K562 (cell line): ENCODE measurements around the gene DEDD2. TPM values are rescaled to one million over a fixed set of nuclear protein-coding genes. Genes with fewer than 3 reads are reported as not detected.
A peak's percentile ranks its signal among the peaks of the same experiment; 100 is the strongest.

Experiments
- CBFB ChIP-seq: sonication (generic); formaldehyde crosslinking; IDR thresholded peaks from 2 replicates; pipeline ENCODE4 v1.4.0; 2020; ENCODE audit warnings: mild to moderate bottlenecking, missing genetic modification reagents
- DPF2 ChIP-seq: fragments of 450-650 bp; IDR thresholded peaks from 2 replicates; pipeline ENCODE4 v1.6.1; 2016
- EP400 ChIP-seq: fragments of 450-650 bp; IDR thresholded peaks from 2 replicates; pipeline ENCODE4 v1.6.1; 2017; ENCODE audit warnings: antibody characterized with exemption, mild to moderate bottlenecking, moderate library complexity
- ETV5 ChIP-seq: sonication (generic); formaldehyde crosslinking; IDR thresholded peaks from 2 replicates; pipeline ENCODE4 v1.4.0; 2020; ENCODE audit warnings: low read depth, mild to moderate bottlenecking, missing genetic modification reagents
- HDAC3 ChIP-seq: fragments of 450-650 bp; IDR thresholded peaks from 2 replicates; pipeline ENCODE4 v1.6.1; 2018; ENCODE audit warnings: borderline replicate concordance, mild to moderate bottlenecking, moderate library complexity; ENCODE audit not compliant: partially characterized antibody
- LEF1 ChIP-seq: fragments of 450-650 bp; IDR thresholded peaks from 2 replicates; pipeline ENCODE4 v1.6.1; 2016; ENCODE audit warnings: mild to moderate bottlenecking
- PCBP2 ChIP-seq: fragments of 200-400 bp; formaldehyde crosslinking; IDR thresholded peaks from 2 replicates; pipeline ENCODE4 v1.6.1; 2018; ENCODE audit warnings: low read length, low read depth, mild to moderate bottlenecking, moderate library complexity; ENCODE audit not compliant: poor library complexity, severe bottlenecking
- PHB ChIP-seq: fragments of 250-450 bp; sonication (Bioruptor Pico); IDR thresholded peaks from 2 replicates; pipeline ENCODE4 v1.5.0; 2021
- POLR2H ChIP-seq: IDR thresholded peaks from 2 replicates; pipeline ENCODE4 v1.6.1; 2016; ENCODE audit warnings: missing genetic modification characterization, low read depth, mild to moderate bottlenecking, control low read depth, missing compliant biosample characterization, moderate library complexity
- PTTG1 ChIP-seq: fragments of 450-650 bp; IDR thresholded peaks from 2 replicates; pipeline ENCODE4 v1.6.1; 2016; ENCODE audit warnings: low read depth, mild to moderate bottlenecking, missing genetic modification characterization, missing compliant biosample characterization
- SAFB2 ChIP-seq: fragments of 200-400 bp; formaldehyde crosslinking; IDR thresholded peaks from 2 replicates; pipeline ENCODE4 v1.6.1; 2018; ENCODE audit warnings: borderline replicate concordance, low read length, low read depth, moderate library complexity; ENCODE audit not compliant: severe bottlenecking
- SMARCA4 ChIP-seq: fragments of 450-650 bp; IDR thresholded peaks from 2 replicates; pipeline ENCODE4 v1.6.1; 2016
- SP2 ChIP-seq: IDR thresholded peaks from 2 replicates; pipeline ENCODE4 v1.6.1; 2011; ENCODE audit warnings: mild to moderate bottlenecking, low read depth, low read length, moderate library complexity; ENCODE audit not compliant: poor library complexity, severe bottlenecking; ENCODE audit errors: extremely low read depth
- ZEB2 ChIP-seq: fragments of 450-650 bp; IDR thresholded peaks from 2 replicates; pipeline ENCODE4 v1.6.1; 2016
- ZNF584 ChIP-seq: fragments of 200-800 bp; sonication (Bioruptor generic); IDR thresholded peaks from 2 replicates; pipeline ENCODE4 v1.6.1; 2016; ENCODE audit warnings: low read depth, mild to moderate bottlenecking, missing genetic modification characterization, missing compliant biosample characterization
- polyA plus RNA-seq, 8 experiments: library from polyadenylated mRNA; depleted of rRNA in 4 of 8; stranded (reverse) in 5 of 8; unstranded in 3 of 8; fragments of >200 nt; fragmentation: Nextera tagmentation in 2 of 8; fragmentation: Illumina TruSeq in 1 of 8; extraction: Ambion mirVana in 2 of 8; extraction: Trizol in 1 of 8; gene quantifications; 2 replicates each; pipeline versions ENCODE4 v1.2.1 to v1.2.3, GENCODE V29; 2011 to 2014; ENCODE audit warnings: inconsistent platforms in 1 of 8, missing spikeins in 1 of 8
- total RNA-seq, 7 experiments: library from RNA; depleted of rRNA in 6 of 7; stranded (reverse); fragments of >200 nt in 6 of 7; fragmentation: Illumina TruSeq in 2 of 7; extraction: Trizol in 2 of 7; gene quantifications; 2 replicates each; pipeline versions ENCODE4 v1.2.1 to v1.2.3, GENCODE V29; 2011 to 2021; ENCODE audit warnings: low replicate concordance in 1 of 7
- TF ChIP-seq, protein P1 (sequence below): sonication (generic); IDR thresholded peaks from 2 replicates; pipeline ENCODE4 v1.6.1; 2016
- TF ChIP-seq, protein P2 (sequence below): fragments of 450-650 bp; IDR thresholded peaks from 2 replicates; pipeline ENCODE4 v1.6.1; 2016; ENCODE audit warnings: missing biosample characterization, missing genetic modification characterization
- TF ChIP-seq, protein P3 (sequence below): sonication (generic); formaldehyde crosslinking; IDR thresholded peaks from 2 replicates; pipeline ENCODE4 v1.4.0; 2020; ENCODE audit warnings: mild to moderate bottlenecking, missing genetic modification reagents
- TF ChIP-seq, protein P4 (sequence below), 2 experiments: fragments of 450-650 bp; IDR thresholded peaks; 2 replicates each; pipeline ENCODE4 v1.6.1; 2016
- TF ChIP-seq, protein P5 (sequence below): sonication (generic); formaldehyde crosslinking; IDR thresholded peaks from 2 replicates; pipeline ENCODE4 v1.8.0; 2022; ENCODE audit warnings: mild to moderate bottlenecking, missing genetic modification reagents, borderline replicate concordance

The DEDD2 gene
- total and polyA plus RNA-seq, 9 of the 15 experiments (the other 6 are each of a cell fraction or from before 2014, with no cell fraction given) = 4.3 to 43.0 (median 29.2) TPM

DNA sequence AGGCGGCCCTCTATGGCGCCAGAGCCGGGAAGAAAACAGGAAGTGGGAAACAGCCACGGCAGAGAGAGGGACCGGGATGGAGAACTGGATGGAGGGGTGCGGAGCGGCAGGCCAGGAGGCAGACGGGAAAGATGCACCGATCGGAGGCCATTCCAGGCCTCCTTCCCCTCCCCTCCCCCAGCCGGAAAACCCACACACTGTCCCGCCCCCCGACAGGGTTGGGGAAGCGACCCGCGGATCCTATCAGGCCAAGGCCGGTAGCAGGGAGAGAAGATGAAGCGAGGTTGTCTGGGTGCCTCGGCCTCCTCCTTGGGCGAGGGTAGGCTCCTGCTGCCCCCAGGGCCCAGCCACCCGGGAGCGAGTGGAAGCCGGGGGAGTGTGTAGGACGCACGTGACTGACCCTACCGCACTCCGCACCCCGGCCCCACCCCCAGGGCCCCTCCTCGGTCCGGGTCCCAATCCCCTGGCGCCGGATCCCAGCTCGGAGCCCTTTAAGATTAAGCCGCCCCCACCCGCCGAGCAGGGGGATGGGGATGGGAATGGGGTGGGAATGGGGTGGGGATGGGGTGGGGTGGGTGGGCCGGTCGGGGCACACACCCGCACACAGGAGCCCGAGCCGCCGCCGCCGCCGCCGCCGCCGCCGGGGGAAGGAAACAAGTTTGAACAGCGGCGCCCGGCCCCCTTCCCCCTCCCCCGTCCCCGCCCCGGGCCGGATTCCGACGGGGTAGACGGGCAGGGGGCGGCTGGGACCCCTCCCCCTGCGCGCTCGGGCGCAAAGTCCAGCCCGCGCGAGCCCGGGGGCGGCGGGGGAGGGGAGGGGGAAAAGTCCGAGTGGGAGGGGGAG is 36.0 kb upstream of the DEDD2 start (continued):
- TF ChIP-seq, protein P1, sequence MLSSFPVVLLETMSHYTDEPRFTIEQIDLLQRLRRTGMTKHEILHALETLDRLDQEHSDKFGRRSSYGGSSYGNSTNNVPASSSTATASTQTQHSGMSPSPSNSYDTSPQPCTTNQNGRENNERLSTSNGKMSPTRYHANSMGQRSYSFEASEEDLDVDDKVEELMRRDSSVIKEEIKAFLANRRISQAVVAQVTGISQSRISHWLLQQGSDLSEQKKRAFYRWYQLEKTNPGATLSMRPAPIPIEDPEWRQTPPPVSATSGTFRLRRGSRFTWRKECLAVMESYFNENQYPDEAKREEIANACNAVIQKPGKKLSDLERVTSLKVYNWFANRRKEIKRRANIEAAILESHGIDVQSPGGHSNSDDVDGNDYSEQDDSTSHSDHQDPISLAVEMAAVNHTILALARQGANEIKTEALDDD = no peak
- TF ChIP-seq, protein P2, sequence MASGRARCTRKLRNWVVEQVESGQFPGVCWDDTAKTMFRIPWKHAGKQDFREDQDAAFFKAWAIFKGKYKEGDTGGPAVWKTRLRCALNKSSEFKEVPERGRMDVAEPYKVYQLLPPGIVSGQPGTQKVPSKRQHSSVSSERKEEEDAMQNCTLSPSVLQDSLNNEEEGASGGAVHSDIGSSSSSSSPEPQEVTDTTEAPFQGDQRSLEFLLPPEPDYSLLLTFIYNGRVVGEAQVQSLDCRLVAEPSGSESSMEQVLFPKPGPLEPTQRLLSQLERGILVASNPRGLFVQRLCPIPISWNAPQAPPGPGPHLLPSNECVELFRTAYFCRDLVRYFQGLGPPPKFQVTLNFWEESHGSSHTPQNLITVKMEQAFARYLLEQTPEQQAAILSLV (tag) = no peak
- TF ChIP-seq SP2 = no peak
- TF ChIP-seq ZNF584 (CRISPR knock-in tag) = no peak
- TF ChIP-seq, protein P3, sequence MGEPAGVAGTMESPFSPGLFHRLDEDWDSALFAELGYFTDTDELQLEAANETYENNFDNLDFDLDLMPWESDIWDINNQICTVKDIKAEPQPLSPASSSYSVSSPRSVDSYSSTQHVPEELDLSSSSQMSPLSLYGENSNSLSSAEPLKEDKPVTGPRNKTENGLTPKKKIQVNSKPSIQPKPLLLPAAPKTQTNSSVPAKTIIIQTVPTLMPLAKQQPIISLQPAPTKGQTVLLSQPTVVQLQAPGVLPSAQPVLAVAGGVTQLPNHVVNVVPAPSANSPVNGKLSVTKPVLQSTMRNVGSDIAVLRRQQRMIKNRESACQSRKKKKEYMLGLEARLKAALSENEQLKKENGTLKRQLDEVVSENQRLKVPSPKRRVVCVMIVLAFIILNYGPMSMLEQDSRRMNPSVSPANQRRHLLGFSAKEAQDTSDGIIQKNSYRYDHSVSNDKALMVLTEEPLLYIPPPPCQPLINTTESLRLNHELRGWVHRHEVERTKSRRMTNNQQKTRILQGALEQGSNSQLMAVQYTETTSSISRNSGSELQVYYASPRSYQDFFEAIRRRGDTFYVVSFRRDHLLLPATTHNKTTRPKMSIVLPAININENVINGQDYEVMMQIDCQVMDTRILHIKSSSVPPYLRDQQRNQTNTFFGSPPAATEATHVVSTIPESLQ (CRISPR knock-in tag) = no peak
- TF ChIP-seq PTTG1 = no peak
- TF ChIP-seq ETV5 (CRISPR knock-in tag) = 0 out of 2 replicates have a peak, but pooled peaks have one; percentile 29
- TF ChIP-seq PCBP2 = no peak
- TF ChIP-seq POLR2H (tag) = 0 out of 2 replicates have a peak, but pooled peaks have one; percentile 29
- TF ChIP-seq CBFB = no peak
- 0 out of 2 replicates have a peak, but pooled peaks have one; percentile 51 for TF ChIP-seq EP400
- TF ChIP-seq DPF2 = 0 out of 2 replicates have a peak, but pooled peaks have one; percentile 30
- no peak for TF ChIP-seq HDAC3
- no peak for TF ChIP-seq LEF1
- TF ChIP-seq, protein P4, sequence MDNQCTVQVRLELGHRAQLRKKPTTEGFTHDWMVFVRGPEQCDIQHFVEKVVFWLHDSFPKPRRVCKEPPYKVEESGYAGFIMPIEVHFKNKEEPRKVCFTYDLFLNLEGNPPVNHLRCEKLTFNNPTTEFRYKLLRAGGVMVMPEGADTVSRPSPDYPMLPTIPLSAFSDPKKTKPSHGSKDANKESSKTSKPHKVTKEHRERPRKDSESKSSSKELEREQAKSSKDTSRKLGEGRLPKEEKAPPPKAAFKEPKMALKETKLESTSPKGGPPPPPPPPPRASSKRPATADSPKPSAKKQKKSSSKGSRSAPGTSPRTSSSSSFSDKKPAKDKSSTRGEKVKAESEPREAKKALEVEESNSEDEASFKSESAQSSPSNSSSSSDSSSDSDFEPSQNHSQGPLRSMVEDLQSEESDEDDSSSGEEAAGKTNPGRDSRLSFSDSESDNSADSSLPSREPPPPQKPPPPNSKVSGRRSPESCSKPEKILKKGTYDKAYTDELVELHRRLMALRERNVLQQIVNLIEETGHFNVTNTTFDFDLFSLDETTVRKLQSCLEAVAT (IDR thresholded peaks at IDR 0.05) = 0 out of 4 replicates have a peak, but pooled peaks of 1 of the 2 experiments have one; percentile 24
- 0 out of 2 replicates have a peak, but pooled peaks have one; percentile 16 for TF ChIP-seq SMARCA4
- TF ChIP-seq SAFB2 = no peak
- TF ChIP-seq PHB (CRISPR knock-in tag) = no peak
- TF ChIP-seq, protein P5, sequence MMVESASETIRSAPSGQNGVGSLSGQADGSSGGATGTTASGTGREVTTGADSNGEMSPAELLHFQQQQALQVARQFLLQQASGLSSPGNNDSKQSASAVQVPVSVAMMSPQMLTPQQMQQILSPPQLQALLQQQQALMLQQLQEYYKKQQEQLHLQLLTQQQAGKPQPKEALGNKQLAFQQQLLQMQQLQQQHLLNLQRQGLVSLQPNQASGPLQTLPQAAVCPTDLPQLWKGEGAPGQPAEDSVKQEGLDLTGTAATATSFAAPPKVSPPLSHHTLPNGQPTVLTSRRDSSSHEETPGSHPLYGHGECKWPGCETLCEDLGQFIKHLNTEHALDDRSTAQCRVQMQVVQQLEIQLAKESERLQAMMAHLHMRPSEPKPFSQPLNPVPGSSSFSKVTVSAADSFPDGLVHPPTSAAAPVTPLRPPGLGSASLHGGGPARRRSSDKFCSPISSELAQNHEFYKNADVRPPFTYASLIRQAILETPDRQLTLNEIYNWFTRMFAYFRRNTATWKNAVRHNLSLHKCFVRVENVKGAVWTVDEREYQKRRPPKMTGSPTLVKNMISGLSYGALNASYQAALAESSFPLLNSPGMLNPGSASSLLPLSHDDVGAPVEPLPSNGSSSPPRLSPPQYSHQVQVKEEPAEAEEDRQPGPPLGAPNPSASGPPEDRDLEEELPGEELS (CRISPR knock-in tag) = no peak
- no peak for TF ChIP-seq ZEB2
